ENCODE data around the gene PLEKHG4B. TPM values are rescaled to one million over a fixed set of nuclear protein-coding genes. Genes with fewer than 3 reads are reported as not detected.

Gene PLEKHG4B
- polyA plus RNA-seq, 1 donor from 2014 or later: 0.78 TPM

GRCh38 chr5:188488-189481 lies 96.8 kb downstream of the PLEKHG4B start:
- H4K20me1 ChIP-seq (ENCODE audit: insufficient read depth): no peaks in the 10 kb centered on the region
- H3F3A ChIP-seq (ENCODE audit: insufficient read depth, low read length, poor library complexity, severe bottlenecking): no peaks in the 10 kb centered on the region
- H2AFZ ChIP-seq (ENCODE audit: low read depth, low read length): no peak overlapping the region
- H3K9me2 ChIP-seq (ENCODE audit: insufficient read depth, low read length): no peaks in the 10 kb centered on the region
- H3K4me3 ChIP-seq (ENCODE audit: low read length): no peak overlapping the region
- TF ChIP-seq, protein P1, sequence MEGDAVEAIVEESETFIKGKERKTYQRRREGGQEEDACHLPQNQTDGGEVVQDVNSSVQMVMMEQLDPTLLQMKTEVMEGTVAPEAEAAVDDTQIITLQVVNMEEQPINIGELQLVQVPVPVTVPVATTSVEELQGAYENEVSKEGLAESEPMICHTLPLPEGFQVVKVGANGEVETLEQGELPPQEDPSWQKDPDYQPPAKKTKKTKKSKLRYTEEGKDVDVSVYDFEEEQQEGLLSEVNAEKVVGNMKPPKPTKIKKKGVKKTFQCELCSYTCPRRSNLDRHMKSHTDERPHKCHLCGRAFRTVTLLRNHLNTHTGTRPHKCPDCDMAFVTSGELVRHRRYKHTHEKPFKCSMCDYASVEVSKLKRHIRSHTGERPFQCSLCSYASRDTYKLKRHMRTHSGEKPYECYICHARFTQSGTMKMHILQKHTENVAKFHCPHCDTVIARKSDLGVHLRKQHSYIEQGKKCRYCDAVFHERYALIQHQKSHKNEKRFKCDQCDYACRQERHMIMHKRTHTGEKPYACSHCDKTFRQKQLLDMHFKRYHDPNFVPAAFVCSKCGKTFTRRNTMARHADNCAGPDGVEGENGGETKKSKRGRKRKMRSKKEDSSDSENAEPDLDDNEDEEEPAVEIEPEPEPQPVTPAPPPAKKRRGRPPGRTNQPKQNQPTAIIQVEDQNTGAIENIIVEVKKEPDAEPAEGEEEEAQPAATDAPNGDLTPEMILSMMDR (IDR thresholded peaks at IDR 0.05; ENCODE audit: poor library complexity, severe bottlenecking): peak; percentile 80
- TF ChIP-seq TAF1 (IDR thresholded peaks at IDR 0.05; ENCODE audit: low read depth): no peak
- TF ChIP-seq POLR2AphosphoS5 (IDR thresholded peaks at IDR 0.05): no peak
- TF ChIP-seq MXI1 (conservative IDR thresholded peaks at IDR 0.05; ENCODE audit: poor library complexity, severe bottlenecking): no peak
- TF ChIP-seq EZH2 (IDR thresholded peaks at IDR 0.05; ENCODE audit: borderline replicate concordance, insufficient read depth, low read length, poor library complexity, severe bottlenecking): no peak
- TF ChIP-seq RAD21 (conservative IDR thresholded peaks at IDR 0.05): peak; percentile 60
- no peak for TF ChIP-seq EP300 (conservative IDR thresholded peaks at IDR 0.05; ENCODE audit: poor library complexity, severe bottlenecking)
- peak; percentile 72 for TF ChIP-seq SMC3 (conservative IDR thresholded peaks at IDR 0.05; ENCODE audit: poor library complexity)
- H3K27ac ChIP-seq (ENCODE audit: low read length): no peak overlapping the region
- no peak overlapping the region for H3K4me2 ChIP-seq (ENCODE audit: low read length)
- H3K9me3 ChIP-seq (ENCODE audit: low read length): no peaks in the 10 kb centered on the region
- H3K36me3 ChIP-seq (ENCODE audit: insufficient read depth, low read length): no peaks in the 10 kb centered on the region
- H3K27me3 ChIP-seq (ENCODE audit: insufficient read depth, low read depth, low read length): no peaks in the 10 kb centered on the region
- no peaks in the 10 kb centered on the region for H3K79me2 ChIP-seq (replicated peaks; ENCODE audit: insufficient read depth, low read length)
- no peak overlapping the region for H3K9ac ChIP-seq (ENCODE audit: low read length)

- H2AFZ ChIP-seq (ENCODE audit: low read depth, low read length): no peak overlapping the region
- no peaks in the 10 kb centered on the region for H3K9me2 ChIP-seq (ENCODE audit: insufficient read depth, low read length)
- H3K9me3 ChIP-seq (ENCODE audit: low read length): no peaks in the 10 kb centered on the region
- TF ChIP-seq EZH2 (IDR thresholded peaks at IDR 0.05; ENCODE audit: borderline replicate concordance, insufficient read depth, low read length, poor library complexity, severe bottlenecking): no peak
- no peak for TF ChIP-seq MXI1 (conservative IDR thresholded peaks at IDR 0.05; ENCODE audit: poor library complexity, severe bottlenecking)
- no peak for TF ChIP-seq POLR2AphosphoS5 (IDR thresholded peaks at IDR 0.05)
- TF ChIP-seq RAD21 (conservative IDR thresholded peaks at IDR 0.05): no peak
- TF ChIP-seq, protein P1 (IDR thresholded peaks at IDR 0.05; ENCODE audit: poor library complexity, severe bottlenecking): no peak
- TF ChIP-seq REST (IDR thresholded peaks at IDR 0.05; ENCODE audit: borderline replicate concordance): no peak
- TF ChIP-seq SMC3 (conservative IDR thresholded peaks at IDR 0.05; ENCODE audit: poor library complexity): no peak
- no peak for TF ChIP-seq EP300 (conservative IDR thresholded peaks at IDR 0.05; ENCODE audit: poor library complexity, severe bottlenecking)
- no peak for TF ChIP-seq TAF1 (IDR thresholded peaks at IDR 0.05; ENCODE audit: low read depth)
- H3F3A ChIP-seq (ENCODE audit: insufficient read depth, low read length, poor library complexity, severe bottlenecking): no peaks in the 10 kb centered on the region
- H3K36me3 ChIP-seq (ENCODE audit: insufficient read depth, low read length): no peaks in the 10 kb centered on the region
- H3K79me2 ChIP-seq (replicated peaks; ENCODE audit: insufficient read depth, low read length): no peaks in the 10 kb centered on the region
- no peak overlapping the region for H3K4me3 ChIP-seq (ENCODE audit: low read length)
- no peaks in the 10 kb centered on the region for H3K27me3 ChIP-seq (ENCODE audit: insufficient read depth, low read depth, low read length)
- H3K27ac ChIP-seq (ENCODE audit: low read length): no peak overlapping the region
- no peak overlapping the region for H3K9ac ChIP-seq (ENCODE audit: low read length)
- H3K4me2 ChIP-seq (ENCODE audit: low read length): no peak overlapping the region
- no peaks in the 10 kb centered on the region for H4K20me1 ChIP-seq (ENCODE audit: insufficient read depth)
These were observed 97.5 kb downstream of the PLEKHG4B start for GRCh38 chr5:189486-189885.
